Measurements from ENCODE around the gene KLLN.
"Not testable (repeated sequence)": the region's sequence is repeated elsewhere in the genome, so short reads cannot be mapped to it uniquely, and the experiment has no call there.

KLLN gene, protein sequence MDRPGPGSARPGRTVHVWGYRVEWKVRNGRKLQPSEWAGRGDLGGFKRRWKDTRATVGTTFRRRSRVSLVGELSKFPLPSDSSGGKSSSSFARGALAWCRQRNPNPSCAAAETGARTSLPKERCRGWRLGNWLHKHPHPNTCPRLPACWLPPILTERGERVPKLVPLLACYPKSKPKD

GRCh38 chr10:87863053-87863943 is at the start of gene KLLN, which contains the start of gene PTEN:
KLLN (minus strand) TSS chr10:87863533; CDS start chr10:87862487, 1,046 bp downstream.
PTEN (plus strand) TSS chr10:87863625; CDS start chr10:87864470, 845 bp downstream.
- peak; percentile 85 for DNase-seq

GRCh38 chr10:87903396-87903795 is 40.1 kb upstream of the KLLN start:
- not testable (repeated sequence) for DNase-seq

GRCh38 chr10:87897957-87898356 is 34.6 kb upstream of the KLLN start:
- DNase-seq = not testable (repeated sequence)

GRCh38 chr10:87896216-87896615 is 32.9 kb upstream of the KLLN start:
- no peak for DNase-seq

GRCh38 chr10:87895430-87895829 is 32.1 kb upstream of the KLLN start:
- no peak for DNase-seq

- DNase-seq = no peak
Observed at GRCh38 chr10:87887548-87888289, 24.4 kb upstream of the KLLN start.

DNA sequence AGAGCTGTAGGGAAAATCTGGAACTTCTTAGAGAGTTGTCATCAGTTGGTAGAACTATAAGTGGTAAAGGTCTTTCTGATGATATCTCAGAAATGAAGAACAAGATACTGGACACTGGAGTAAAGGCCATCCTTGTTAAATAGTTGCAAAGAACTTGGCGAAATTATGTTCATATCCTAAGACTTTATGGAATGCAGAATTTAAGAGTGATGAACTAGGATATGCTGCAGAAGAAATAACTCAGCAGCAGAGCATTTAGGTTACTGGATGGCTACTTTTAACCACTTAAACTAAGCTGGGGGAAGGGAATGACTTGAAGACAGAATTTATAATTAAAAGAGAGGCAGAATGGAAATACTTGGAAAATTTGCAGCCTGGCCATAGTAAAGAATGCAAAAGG is 23.8 kb upstream of the KLLN start:
- DNase-seq = no peak

- no peak for DNase-seq
Observed at GRCh38 chr10:87886635-87887034, 23.3 kb upstream of the KLLN start.

GRCh38 chr10:87882555-87883294 is 19.4 kb upstream of the KLLN start:
- DNase-seq = no peak

- not testable (repeated sequence) for DNase-seq
Observed at GRCh38 chr10:87881373-87882059, 18.2 kb upstream of the KLLN start.

DNA sequence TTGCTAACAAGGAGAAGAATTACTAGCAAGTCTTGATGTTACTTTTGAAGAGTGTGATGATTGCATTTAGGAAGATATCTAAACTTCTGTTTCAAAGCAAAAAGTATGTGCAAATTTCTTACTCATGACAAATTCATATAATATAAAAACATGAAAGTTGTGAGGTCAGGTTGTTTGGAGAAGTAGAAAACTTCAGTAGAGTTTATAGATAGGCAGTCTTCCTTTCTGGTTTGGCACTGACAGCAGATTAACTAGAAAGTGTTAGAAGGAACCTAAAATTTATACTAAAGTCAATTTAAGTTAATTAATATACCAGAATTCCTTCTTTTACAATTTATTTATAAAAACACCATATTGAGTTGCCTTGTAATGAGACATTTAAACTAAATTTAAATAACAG is 17.0 kb upstream of the KLLN start:
- DNase-seq = no peak

- no peak for DNase-seq
Observed at GRCh38 chr10:87878664-87879459, 15.5 kb upstream of the KLLN start.

- no peak for DNase-seq
Observed at GRCh38 chr10:87875929-87876571, 12.7 kb upstream of the KLLN start.

DNA sequence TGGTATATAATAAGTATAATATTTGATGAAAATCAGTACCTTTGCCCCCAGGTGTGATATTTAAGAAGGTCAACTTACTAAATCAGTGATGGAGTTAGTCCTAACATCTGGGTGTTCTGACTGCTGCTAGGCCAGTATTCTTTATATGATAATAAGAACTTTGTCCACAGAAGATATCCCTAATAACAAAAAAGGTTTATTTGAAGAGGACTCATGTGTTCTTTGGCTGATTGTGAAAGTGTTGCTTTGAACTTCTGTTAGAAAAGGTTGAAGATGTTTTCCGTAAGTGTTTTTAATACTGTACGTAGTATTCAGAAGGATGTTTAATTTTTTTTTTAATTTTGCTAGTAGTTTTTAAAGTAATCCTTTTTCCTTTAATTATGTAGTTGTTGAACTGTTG is 10.3 kb upstream of the KLLN start:
- no peak for DNase-seq

DNA sequence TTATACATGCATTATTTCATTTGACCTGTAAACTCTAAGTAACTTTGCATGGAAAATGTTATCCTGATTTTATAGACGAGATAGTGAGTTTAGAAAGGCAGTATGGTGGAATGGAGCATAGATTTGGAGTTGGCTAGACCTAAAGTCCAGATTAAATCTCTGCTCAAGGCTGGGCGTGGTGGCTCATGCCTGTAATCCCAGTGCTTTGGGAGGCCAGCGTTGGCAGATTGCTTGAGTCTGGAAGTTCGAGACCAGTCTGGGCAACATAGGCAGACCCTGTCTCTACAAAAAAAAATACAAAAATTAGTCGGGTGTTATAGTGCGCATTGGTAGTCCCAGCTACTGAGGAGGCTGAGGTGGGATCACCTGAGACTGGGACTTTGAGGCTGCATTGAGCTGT is 9.5 kb upstream of the KLLN start:
- DNase-seq = no peak

GRCh38 chr10:87869773-87870551 is 6.6 kb upstream of the KLLN start:
- no peak for DNase-seq

GRCh38 chr10:87869139-87869538 is 5.8 kb upstream of the KLLN start:
- DNase-seq = not testable (repeated sequence)

DNA sequence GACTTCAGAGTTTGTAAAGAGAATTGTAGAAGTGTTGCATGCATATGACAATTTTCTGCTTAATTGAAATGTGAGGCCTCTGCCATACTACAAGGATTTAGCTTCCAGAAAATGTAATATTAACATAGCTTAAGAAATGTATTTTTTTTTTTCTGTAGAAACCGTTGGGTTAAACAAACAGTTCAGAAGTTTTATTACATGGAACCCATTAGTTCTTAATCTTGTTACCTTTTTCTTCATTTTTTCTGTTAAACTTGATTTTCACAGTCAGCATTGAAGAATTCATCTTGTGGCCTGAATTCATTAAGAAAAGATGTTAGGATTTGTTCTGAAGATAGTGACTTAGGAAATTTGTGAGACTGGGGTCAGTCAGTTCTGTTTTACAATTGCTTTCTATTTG is 4.9 kb upstream of the KLLN start:
- DNase-seq = no peak

GRCh38 chr10:87867453-87867852 is 4.1 kb upstream of the KLLN start:
- DNase-seq = no peak

- no peak for DNase-seq
Observed at GRCh38 chr10:87866412-87866974, 3.2 kb upstream of the KLLN start.
